Stimulated activated CD8-positive, alpha-beta memory T cell treated with anti-CD3 and anti-CD28 coated beads, Interleukin-7, amount 100 ng/mL, for 4 hours (primary cell): Measurements from ENCODE around the gene APBA1.
"Not testable (repeated sequence)": the region's sequence is repeated elsewhere in the genome, so short reads cannot be mapped to it uniquely, and the experiment has no call there.

Experiments used
- DNase-seq, 2 donors: peaks; one replicate each; pipeline ENCODE4 v3.0.0-alpha.2; 2020; ENCODE audit warnings: low read depth in 2 of 2

APBA1 gene

DNA sequence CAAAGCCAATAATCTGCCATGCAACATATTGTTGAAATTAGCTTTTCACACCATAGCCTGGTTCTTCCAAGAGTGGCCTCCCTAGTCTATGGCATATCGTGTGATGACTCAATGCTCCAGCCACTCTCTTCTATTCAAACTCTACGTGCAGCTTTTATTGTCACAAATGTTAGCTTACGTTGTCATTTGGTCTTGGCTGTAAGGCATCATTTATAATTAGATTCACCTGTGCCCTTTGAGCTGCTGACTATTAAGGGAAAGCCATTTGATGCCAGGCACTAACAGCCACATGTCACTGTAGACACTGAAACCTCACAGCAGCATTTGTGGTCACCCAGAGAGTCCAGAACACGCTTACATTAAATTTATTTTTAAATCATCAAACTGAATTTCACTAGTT, 66.8 kb downstream of the APBA1 start:
- DNase-seq, result no peak

DNA sequence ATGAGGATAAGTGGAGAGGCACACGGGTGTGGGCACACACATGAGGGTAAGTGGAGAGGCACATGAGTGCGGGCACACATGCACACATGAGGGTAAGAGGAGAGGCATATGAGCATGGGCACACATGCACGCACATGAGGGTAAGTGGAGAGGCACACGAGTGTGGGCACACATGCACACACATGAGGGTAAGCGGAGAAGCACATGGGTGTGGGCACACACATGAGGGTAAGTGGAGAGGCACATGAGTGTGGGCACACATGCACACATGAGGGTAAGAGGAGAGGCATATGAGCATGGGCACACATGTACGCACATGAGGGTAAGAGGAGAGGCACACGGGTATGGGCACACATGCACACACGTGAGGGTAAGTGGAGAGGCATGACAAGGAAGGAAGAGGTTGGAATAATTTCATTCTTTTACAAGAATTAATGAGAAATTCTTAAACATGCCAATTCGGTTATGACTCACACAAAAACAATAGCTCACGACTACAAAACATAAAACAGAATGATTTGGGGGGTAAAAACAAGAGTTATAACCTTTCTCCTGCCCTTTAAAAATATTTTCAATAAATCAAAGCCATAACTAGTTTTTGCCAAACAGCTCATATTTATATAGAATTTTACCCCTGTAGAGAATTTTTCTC, 67.5 kb downstream of the APBA1 start:
- no peak for DNase-seq

DNA sequence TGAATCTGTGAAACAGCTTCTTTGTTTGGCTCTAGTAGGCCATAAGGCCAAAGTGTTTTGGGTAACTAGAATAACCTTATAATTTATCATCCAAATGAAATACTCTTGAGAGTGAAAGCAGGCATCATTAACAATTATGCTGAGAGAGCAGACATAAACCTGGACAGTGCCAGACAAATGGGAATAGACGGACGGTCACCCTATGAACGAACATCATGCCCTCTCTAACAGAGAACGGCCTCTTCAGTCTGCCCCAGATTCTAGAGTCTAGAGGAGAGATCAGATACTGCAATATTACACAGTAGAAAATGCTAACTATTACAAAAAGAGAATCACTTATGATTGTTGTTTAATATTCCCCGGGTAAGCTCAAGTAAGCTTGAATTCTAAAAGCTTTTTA, 68.5 kb downstream of the APBA1 start:
- DNase-seq, result no peak

DNA sequence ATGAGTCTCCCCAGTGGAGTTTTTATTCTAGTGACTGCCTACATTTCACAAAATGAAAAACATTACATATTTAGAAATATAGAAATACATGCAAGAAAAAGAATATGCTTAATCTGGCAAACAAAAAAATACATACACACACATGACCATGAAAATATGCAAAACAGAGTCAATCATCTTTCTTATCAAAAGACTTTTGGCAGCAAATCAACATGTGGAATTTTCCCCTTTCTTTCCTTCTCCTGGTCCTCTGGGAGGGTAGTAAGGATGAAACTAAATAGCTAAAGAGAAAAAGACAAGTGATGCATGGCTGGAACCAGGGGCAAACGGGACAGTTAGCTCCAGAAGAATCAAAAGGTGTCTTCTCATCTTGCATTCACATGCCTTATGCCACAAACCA, 69.4 kb downstream of the APBA1 start:
- no peak for DNase-seq

DNA sequence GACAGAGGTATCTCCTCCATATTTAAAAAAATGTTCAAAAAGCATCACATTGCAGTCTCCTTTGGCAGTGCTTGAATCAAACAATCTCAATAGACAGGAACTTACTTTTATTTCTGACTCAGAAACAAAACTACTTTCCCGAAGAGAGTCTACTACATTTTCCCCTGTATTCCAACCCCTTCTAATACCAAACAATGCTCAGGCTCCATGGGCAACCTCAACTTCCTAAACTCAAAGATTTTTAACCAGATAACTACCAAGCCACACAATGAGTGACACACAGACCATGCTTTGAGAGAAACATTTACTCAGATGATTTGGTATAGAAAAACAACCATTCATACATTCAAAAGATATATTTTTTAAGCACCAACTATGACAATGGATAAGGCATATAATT, 70.5 kb downstream of the APBA1 start:
- no peak for DNase-seq

DNA sequence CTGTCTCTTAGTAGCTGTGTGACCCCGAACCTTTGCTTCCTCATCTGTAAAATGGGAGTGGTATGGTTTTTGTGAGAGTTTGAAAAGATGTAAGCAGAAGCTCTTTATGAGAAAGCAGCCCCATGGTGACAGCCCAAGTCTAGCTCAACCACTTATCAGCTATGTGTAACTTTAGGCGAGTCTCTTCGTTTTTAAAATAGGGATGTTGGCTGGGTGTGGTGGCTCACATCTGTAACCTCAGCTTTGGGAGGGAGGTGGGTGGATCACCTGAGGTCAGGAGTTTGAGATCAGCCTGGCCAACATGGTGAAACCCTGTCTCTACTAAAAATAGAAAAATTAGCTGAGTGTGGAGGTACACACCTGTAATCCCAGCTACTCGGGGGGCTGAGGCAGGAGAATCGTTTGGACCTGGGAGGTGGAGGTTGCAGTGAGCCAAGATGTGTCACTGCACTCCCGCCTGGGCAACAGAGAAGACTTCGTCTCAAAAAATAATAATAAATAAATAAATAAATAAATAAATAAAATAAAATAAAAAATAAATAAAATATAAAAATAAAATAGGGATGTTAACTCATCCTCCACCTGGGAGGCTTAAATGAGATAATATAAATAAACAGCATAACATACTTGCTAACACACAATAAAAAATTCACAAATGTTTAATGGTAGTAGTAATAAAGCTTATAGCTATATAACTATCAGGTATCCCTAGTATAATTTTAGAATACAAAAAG, 71.7 kb downstream of the APBA1 start:
- DNase-seq, result no peak

DNA sequence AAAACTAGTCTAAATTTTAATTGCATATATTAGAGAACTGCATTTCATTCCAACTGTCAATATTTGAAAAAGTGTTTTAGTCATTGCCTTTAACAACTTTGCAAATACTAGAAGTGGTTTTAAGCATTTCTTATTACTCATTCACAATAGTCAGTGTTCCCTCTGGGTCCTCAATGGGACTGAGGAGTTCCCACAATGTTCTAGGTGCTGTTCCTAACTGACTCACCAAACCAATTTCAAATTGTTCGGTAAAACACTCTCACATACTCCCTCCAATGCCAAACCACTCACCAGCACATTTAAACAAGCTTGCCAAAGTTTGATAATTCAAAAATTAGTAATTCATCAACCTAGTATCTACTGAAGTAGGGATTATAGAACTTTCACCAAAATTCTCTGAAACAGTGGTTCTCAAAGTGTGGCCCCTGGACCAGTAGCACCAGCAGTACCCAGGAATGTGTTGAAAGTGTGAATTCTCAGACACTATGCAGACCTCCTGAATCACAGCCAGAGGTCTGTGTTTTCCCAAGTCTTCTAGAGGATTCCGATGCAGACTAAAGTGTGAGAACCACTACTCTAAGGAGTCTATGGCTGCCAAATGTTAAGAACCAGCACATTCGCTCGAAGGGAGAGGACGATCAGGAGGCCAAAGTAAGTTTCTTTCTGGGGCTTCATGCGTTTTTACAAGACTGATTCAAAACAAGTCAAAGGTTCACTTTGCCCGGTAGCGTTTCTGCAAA, 72.8 kb downstream of the APBA1 start:
- DNase-seq, result no peak

DNA sequence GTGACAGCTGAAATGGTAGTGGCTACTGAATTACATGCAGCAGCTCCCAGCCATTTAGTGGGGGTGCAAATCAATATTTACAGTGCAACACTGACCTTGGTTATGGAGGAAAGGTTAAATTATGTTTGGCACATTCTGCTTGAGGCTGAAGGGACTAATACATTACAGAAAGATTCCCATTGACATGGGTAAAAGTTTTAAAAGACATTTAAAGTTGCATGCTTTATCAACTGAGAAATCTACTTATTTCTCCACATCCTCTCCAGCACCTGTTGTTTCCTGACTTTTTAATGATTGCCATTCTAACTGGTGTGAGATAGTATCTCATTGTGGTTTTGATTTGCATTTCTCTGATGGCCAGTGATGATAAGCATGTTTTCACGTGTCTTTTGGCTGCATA, 75.3 kb downstream of the APBA1 start:
- not testable (repeated sequence) for DNase-seq

DNA sequence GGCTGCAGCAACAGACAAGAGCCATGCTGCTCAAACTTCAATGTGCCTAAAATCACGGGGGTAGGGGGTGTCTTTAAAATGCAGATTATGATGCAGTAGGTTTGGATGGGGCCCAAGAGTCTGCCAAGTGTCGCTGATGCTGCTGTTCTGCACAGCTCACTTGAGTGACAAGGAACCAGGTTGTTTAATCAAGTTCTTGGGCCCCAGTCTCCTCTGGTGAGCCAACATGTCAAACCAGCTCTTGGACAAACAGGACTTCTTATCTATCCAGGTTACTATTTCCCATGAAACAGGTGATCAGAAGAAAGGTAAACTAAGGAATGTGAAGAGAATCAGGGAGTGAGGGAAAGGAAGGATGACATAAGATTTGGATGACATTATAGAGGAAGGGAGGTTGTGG, 78.0 kb downstream of the APBA1 start:
- DNase-seq, result no peak

DNA sequence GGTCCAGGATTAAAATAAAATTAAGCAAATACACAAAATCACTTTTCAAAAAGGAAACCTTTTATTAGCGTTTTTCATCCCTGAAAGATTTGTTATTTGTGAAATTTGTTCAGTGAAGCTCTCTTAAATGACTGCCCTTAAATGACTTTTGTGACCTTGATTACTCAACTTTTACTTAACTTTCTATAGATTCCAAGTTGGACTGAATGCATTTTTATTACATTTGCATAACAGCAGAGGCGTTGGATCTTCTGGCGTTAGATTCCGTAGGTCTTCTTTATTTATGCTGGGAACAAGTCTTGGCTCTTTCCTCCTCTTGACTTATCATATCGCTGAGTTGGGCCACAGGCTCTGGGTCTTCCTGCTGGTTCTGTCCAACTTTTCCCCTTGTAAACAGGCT, 78.4 kb downstream of the APBA1 start:
- no peak for DNase-seq

DNA sequence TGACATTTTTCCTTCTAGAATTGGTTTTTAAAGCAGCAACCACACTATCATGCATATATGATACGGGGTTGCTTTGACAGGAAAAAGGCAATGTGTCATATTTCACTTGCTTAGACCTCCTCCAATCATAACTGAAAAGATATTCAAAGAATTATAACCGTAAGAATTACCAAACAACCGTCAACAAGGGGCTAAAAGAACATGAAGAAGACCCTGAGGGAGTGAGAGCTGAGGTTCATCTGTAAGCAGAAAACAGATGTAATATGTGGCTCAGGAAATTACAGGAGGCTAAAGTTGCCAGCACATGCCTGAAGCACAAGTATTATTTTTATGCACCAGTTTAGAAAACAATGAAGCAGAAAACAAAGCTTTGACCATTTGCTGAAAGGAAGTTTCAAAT, 78.9 kb downstream of the APBA1 start:
- no peak for DNase-seq

DNA sequence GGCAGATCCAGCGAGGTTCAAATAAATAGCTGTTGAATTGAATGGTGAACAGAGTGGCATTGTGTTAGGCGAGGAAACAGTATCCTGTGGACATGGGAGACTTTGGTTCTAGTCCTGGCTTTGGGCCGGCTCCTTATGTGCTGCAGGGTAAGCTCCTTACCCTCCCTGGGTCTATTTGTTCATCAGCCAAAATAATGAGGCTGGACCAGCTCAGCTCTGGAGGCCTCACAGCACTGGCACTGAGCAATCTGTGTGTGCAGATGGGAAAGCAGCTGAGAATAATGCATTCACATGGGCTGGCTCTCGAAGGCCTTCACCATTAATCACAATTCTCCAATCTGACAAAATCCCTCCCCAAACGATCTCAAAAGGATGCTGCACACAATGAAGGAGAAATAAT, 81.9 kb downstream of the APBA1 start:
- DNase-seq, result no peak

DNA sequence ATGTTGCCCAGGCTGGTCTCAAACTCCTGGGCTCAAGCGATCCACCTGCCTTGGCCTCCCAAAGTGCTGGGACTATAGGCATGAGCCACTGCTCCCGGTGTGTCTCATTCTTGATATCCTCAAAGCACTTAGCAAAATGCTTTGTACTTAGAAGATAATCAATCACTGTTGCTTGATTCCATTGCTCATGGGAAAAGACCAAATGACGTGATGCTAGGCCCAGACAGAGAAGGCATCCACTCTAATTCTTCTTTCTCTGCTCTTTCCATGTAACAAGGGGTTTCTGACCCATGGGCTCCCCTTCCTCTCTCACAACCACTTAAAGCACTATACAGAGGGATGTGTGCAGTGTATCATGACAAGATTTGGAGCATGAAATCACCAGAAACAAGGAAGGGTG, 83.0 kb downstream of the APBA1 start:
- no peak for DNase-seq

DNA sequence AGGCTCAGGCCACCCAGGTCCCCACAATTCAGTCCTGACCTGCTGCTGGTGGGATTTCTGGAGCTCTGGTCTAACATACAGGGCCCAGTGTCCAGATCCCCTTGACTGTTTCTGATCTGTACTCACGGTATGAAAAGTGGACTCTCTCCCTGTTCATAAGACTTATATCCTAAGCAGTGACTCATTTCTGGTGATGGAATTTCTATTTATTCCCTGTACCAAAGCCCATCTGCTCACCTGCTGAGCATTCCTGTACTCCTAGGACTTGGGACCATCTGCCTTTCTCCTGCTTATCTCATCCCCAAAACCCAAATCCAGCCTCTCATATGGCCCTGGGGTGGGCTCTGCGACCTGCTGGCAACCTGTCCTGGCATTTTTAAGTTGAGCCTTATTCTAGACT, 86.6 kb downstream of the APBA1 start:
- DNase-seq, result no peak

DNA sequence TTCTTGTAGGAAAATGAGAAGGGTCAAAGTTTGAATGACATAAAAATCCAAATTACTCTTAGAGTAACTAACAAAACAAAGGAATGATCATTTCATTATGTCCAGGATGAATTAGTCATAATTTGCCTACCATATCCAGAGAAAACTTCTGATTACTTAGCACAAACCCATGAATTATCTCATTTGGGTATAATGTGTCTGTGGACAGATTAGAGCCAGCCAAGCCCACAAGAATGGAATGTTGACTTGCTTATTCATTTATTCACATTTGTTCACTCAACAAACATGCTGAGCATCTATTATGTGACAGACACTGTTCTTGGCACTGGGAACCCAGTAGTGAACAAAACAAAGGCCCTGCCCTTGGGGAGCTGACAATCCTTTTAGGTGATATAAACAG, 87.4 kb downstream of the APBA1 start:
- no peak for DNase-seq

DNA sequence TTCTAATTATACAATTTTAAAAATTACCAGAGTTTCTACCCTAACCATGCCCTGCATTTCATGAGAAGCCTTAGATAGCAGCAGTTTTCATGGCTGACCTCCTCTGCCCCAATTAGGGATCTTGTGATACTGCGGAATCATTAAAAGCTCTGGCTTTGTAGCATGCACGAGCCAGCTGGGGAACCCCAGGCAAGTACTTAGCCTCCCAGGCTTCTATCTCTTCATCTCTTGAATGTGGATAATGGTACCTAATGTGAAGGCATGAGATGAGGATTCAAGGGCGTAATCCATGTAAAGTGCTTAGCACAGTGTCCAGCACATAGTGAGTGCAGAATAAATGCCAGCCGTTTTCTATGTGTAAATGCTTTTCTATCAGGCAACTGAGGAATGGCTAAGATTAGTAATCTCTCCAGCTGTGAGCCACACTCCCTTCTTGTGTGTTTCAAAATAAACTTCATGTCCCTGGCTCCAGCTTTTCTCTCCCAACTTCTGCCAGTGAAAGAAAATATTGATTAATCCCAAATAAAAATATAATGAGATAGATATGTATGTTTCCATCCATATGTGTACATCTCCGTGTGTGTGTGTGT, 88.4 kb downstream of the APBA1 start:
- DNase-seq, result no peak

DNA sequence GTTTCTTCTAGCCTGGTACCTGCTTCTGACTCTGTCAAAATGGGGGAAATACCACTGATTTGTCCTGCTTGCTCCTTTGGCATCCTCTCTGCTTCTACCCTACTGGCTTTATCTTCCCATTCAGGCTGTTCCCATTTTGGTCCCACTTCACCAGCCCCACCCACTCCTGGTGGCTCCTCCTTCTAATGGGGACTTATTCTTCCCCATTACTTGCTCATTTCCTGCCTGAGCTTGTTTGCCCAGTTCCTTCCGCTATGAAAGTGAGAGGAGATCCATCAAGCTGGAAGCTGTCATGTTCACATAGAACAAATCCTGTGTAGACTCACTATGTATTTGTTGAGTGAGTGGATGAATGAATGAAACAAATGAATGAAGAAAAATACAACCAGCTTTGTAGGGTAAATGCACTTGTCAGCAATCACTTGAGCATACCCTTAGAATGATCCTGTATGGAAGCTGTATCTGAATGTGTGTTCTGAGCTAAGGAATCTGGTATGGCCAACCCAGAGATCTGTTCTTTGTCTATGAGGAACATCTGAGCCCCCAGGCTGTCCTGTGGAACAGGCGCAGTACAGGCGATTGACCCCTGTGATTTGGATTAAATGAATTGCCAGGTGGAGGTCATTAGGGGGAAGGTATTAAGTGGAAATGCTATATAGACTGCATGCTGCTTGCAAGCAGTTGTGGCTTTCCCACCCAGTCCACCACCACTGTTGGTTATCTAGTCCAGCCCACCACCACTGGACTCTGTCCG, 89.5 kb downstream of the APBA1 start:
- DNase-seq, result no peak

DNA sequence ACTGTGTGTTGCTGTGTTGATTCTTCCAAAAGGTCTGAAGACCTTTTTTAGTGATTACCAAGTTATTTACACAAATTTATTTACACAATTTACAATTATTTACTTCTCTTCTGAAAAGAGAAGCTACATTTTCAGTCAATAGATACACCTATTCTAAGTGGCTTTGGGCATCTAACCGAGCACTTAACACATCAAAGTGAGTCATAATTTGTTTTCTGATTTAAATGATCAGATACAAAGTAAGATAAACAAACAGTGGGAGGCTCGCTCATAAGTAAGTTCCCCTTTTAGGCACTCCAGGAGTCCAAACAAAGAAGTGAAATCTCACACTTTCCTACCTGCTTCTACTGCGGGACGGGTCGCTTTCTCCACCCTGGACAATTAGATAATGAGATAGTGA, 90.2 kb downstream of the APBA1 start:
- no peak for DNase-seq

DNA sequence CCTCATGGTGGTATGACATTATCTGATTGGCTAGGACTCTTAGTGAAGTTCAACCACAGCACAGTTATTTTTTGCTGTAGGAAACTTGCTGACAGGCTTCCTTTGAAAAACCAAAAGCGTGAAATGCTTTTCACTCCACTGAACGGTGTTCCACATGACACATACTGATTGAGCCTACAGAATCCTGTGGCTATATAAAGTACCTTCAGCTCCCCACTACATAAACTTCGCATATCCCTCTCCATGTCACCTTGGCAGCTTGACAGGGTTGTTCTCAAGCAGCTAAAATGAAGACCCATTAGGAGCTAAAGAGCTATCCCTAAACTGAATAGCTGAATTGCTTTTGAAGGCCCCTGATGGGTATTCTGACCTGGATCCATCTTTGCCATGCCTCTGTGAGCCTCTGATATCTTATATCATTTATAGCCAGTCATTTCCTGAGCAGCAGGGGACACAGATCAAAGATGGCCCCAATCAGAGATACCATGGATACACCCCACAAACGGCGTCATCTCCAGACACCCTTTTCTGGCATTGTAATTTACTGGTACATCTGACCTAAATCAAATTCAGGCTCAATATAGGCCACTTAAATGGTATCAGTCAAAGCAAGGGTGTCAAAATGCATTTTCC, 91.5 kb downstream of the APBA1 start:
- no peak for DNase-seq

DNA sequence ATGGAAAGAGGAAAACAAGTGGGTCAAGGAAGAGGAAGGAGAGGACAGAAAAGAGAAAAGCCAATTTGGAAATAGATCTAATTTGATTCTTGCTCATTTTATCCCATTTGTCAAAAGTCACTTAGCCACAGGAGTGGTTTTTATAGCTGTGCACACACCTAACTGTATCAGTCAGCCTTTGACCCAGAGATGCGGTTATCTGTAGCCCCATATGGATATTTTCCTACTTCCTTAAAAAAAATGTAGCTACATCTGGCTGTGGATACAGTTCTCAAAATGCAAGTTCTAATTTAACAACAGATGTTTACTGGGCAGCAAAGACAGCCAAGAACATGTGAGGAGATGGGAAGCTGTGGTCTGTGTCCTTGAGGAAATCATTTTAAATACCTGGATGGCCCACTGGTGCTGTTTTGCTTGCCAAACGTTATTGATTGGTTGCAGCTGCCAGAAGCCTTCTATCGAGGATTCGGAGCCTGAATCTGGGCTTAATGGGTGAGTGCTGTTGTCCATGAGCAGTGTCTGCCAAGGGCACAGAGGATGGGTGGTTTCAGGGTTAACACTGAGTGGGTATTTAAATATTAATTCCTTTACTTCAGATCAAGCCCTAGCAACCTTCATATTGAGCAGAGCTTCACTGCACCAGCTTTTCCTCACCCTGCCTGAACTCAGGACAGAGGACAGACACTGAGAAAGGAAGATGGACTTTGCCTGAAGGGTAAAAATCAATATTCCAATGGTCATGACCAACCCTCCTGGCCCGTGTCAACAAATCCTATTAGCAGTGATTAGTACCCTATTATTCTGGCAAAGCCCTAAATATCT, 92.2 kb downstream of the APBA1 start:
- DNase-seq, result no peak
